Fibroblast of upper back skin (primary cell): Measurements from ENCODE around the gene GALNT15.

Experiments
- DNase-seq: peaks from one replicate; pipeline ENCODE4 v3.0.0-alpha.2; 2013

GALNT15 gene

GRCh38 chr3:16229681-16230080 is 55.2 kb downstream of the GALNT15 start:
- DNase-seq = no peak

- DNase-seq = no peak
Observed at GRCh38 chr3:16231983-16232382, 57.5 kb downstream of the GALNT15 start.

GRCh38 chr3:16233806-16234205 is 59.3 kb downstream of the GALNT15 start:
- DNase-seq = no peak

- DNase-seq = no peak
Observed at GRCh38 chr3:16234281-16234680, 59.8 kb downstream of the GALNT15 start.

- DNase-seq = no peak
Observed at GRCh38 chr3:16236030-16236639, 61.7 kb downstream of the GALNT15 start.

- DNase-seq = no peak
Observed at GRCh38 chr3:16236856-16237393, 62.4 kb downstream of the GALNT15 start.

GRCh38 chr3:16239086-16239770 is 64.7 kb downstream of the GALNT15 start:
- DNase-seq = peak; percentile 16

- peak; percentile 78 for DNase-seq
Observed at GRCh38 chr3:16239780-16240179, 65.3 kb downstream of the GALNT15 start.

GRCh38 chr3:16240229-16241023 is 65.9 kb downstream of the GALNT15 start:
- peak; percentile 73 for DNase-seq

- no peak for DNase-seq
Observed at GRCh38 chr3:16241225-16241624, 66.7 kb downstream of the GALNT15 start.

- DNase-seq = no peak
Observed at GRCh38 chr3:16242177-16242576, 67.7 kb downstream of the GALNT15 start.

- DNase-seq = peak; percentile 31
Observed at GRCh38 chr3:16243706-16244490, 69.4 kb downstream of the GALNT15 start.

GRCh38 chr3:16245609-16246008 is 71.1 kb downstream of the GALNT15 start:
- DNase-seq = no peak

GRCh38 chr3:16247282-16248061 is 73.0 kb downstream of the GALNT15 start:
- peak; percentile 86 for DNase-seq

GRCh38 chr3:16248556-16248955 is 74.1 kb downstream of the GALNT15 start:
- no peak for DNase-seq

GRCh38 chr3:16249336-16249735 is 74.9 kb downstream of the GALNT15 start:
- peak; percentile 35 for DNase-seq

- DNase-seq = no peak
Observed at GRCh38 chr3:16249886-16250285, 75.4 kb downstream of the GALNT15 start.

GRCh38 chr3:16251316-16252085 is 77.0 kb downstream of the GALNT15 start:
- no peak for DNase-seq

- no peak for DNase-seq
Observed at GRCh38 chr3:16252243-16252978, 77.9 kb downstream of the GALNT15 start.

- DNase-seq = no peak
Observed at GRCh38 chr3:16252988-16253387, 78.5 kb downstream of the GALNT15 start.
